GM06990 (cell line): ENCODE results near the gene PLCL1.

Experiments used
- DNase-seq: peaks from one replicate; pipeline ENCODE4 v3.0.0-alpha.2; 2011; ENCODE audit not compliant: insufficient read length; ENCODE audit errors: extremely low read depth
- H3K27me3 ChIP-seq: replicated peaks from 2 replicates; pipeline ENCODE4 v1.6.0; 2011; ENCODE audit warnings: low read length; ENCODE audit not compliant: control insufficient read depth, insufficient read depth
- H3K36me3 ChIP-seq: 2 replicates; pipeline ENCODE4 v1.5.1; 2011; ENCODE audit warnings: low read length; ENCODE audit not compliant: control insufficient read depth, insufficient read depth
- H3K4me3 ChIP-seq: replicated peaks from 2 replicates; pipeline ENCODE4 v1.5.1; 2011; ENCODE audit warnings: low read depth, mild to moderate bottlenecking, control low read depth, low read length
- CTCF ChIP-seq: IDR thresholded peaks from 2 replicates; pipeline ENCODE4 v1.5.1; 2011; ENCODE audit warnings: low read length, control low read depth, mild to moderate bottlenecking, inconsistent platforms; ENCODE audit not compliant: insufficient read depth, poor library complexity, severe bottlenecking

Gene PLCL1

GRCh38 chr2:197804049-197804757 lies at the start of gene PLCL1:
TSS of gene PLCL1 (plus strand) at chr2:197804593.
- no peak for TF ChIP-seq CTCF
- Histone ChIP-seq H3K4me3 (peak within 1 kb of the TSS; percentile 75), H3K36me3 (no peaks in the 10 kb centered on the region), H3K27me3 (no peaks in the 10 kb centered on the region)
- DNase-seq: peak; percentile 89

GRCh38 chr2:197759013-197759412 lies 45.4 kb upstream of the PLCL1 start:
- TF ChIP-seq CTCF: no peak
- no peaks in the 10 kb centered on the region for H3K27me3 ChIP-seq
- no peaks in the 10 kb centered on the region for H3K36me3 ChIP-seq
- no peak for DNase-seq
- H3K4me3 ChIP-seq: no peak overlapping the region

- no peaks in the 10 kb centered on the region for H3K27me3 ChIP-seq
- no peak for DNase-seq
- no peak for TF ChIP-seq CTCF
- no peaks in the 10 kb centered on the region for H3K36me3 ChIP-seq
- H3K4me3 ChIP-seq: no peak overlapping the region
Observed at GRCh38 chr2:197759625-197760292, 44.6 kb upstream of the PLCL1 start.

GRCh38 chr2:197760293-197760657 lies 44.1 kb upstream of the PLCL1 start:
- no peak for TF ChIP-seq CTCF

GRCh38 chr2:197777823-197778407 lies 26.5 kb upstream of the PLCL1 start:
- TF ChIP-seq CTCF: peak; percentile 48
- H3K4me3 ChIP-seq: no peak overlapping the region
- H3K27me3 ChIP-seq: no peaks in the 10 kb centered on the region
- H3K36me3 ChIP-seq: no peaks in the 10 kb centered on the region
- DNase-seq: peak; percentile 18

More at GRCh38 chr2:197760293-197760657, 44.1 kb upstream of the PLCL1 start:
- Histone ChIP-seq H3K27me3 (no peaks in the 10 kb centered on the region), H3K36me3 (no peaks in the 10 kb centered on the region), H3K4me3 (no peak overlapping the region)
- no peak for DNase-seq
